ENCODE measurements around the gene UBN2. TPM values are rescaled to one million over a fixed set of nuclear protein-coding genes. Genes with fewer than 3 reads are reported as not detected.

The UBN2 gene
- 39.4 and 40.1 TPM in 2 replicates for total RNA-seq (2013; cell fraction: nucleolus; rRNA removed)
- 2.8 and 3.4 TPM in 2 replicates for total RNA-seq (2014; rRNA removed)
- 4.0 and 4.3 TPM in 2 replicates for total RNA-seq (2014; rRNA removed; fragmentation: Illumina TruSeq; extraction: Trizol)
- total RNA-seq (2021), result 5.3 and 8.5 TPM in 2 replicates
- polyA plus RNA-seq (2011; ENCODE audit: low read depth), result 1.4 TPM
- polyA plus RNA-seq (2011; rRNA removed), result 4.9 and 7.0 TPM in 2 replicates
- polyA plus RNA-seq (2011; cell fraction: cytosol; rRNA removed), result 1.6 and 1.9 TPM in 2 replicates
- 7.2 and 7.9 TPM in 2 replicates for polyA plus RNA-seq (2011; cell fraction: nucleus; rRNA removed)
- polyA plus RNA-seq (2012), result 2.4 TPM in 2 replicates
- polyA plus RNA-seq (2014; fragmentation: Illumina TruSeq; extraction: Trizol), result 3.6 and 4.2 TPM in 2 replicates
- polyA plus RNA-seq (2014; fragmentation: Nextera tagmentation; extraction: Ambion mirVana), result under 1 TPM; 0.27 to 0.37 TPM
- polyA plus RNA-seq (2014; rRNA removed), result 1.9 and 2.2 TPM in 2 replicates
- under 1 TPM; 0.60 to 0.74 TPM for polyA plus RNA-seq (2016; fragmentation: Nextera tagmentation; extraction: Ambion mirVana)
- 6.5 and 7.5 TPM in 2 replicates for polyA minus RNA-seq (2011; rRNA and poly(A)+ RNA removed)
- 1.6 and 3.1 TPM in 2 replicates for polyA minus RNA-seq (2011; cell fraction: cytosol; rRNA and poly(A)+ RNA removed)
- 5.7 and 9.5 TPM in 2 replicates for polyA minus RNA-seq (2011; cell fraction: nucleus; rRNA and poly(A)+ RNA removed)
- Bru-seq, nascent RNA, result percentile 74 among the genes with signal in this experiment
- percentile 78 among the genes with signal in this experiment for BruChase-seq, experiment 1, labeled RNA remaining after a 6-hour chase
- BruChase-seq, experiment 2, labeled RNA remaining after a 2-hour chase, result percentile 86 among the genes with signal in this experiment
- long read RNA-seq, experiment 1, partial matches to known transcripts, result 0 of 1 reads
- long read RNA-seq, experiment 1, other reads (novel, unspliced or antisense), result 1 of 1 reads
- long read RNA-seq, experiment 2, partial matches to known transcripts, result 1 of 3 reads
- long read RNA-seq, experiment 2, other reads (novel, unspliced or antisense), result 2 of 3 reads

GRCh38 chr7:139230774-139231512 lies at the start of gene UBN2:
Gene UBN2, plus strand, starts transcription at chr7:139231237. Its CDS starts 248 bp downstream, at chr7:139231485.
- Histone ChIP-seq H3K4me1 (ENCODE audit: control insufficient read depth, insufficient read depth, low read length) (no peaks in the 10 kb centered on the region), H3K4me3 (peak within 1 kb of the TSS; percentile 100), H4K20me1 (ENCODE audit: control insufficient read depth, insufficient read depth) (no peaks in the 10 kb centered on the region), H2AFZ (ENCODE audit: control insufficient read depth, low read depth, low read length) (peak within 1 kb of the TSS; percentile 98), H3K9ac (ENCODE audit: control insufficient read depth, insufficient read depth, low read length) (peak within 1 kb of the TSS; percentile 78), H3K79me2 (ENCODE audit: control insufficient read depth, insufficient read depth, low read length) (peaks cover 5% of the 10 kb centered on the region), H3K27ac (ENCODE audit: control insufficient read depth, insufficient read depth) (peak within 1 kb of the TSS; percentile 74), H3K27me3 (replicated peaks in 1 of 2; ENCODE audit: control insufficient read depth in 2 of 2, insufficient read depth in 2 of 2, low read length in 1 of 2) (no peaks in the 10 kb centered on the region), H3K4me2 (ENCODE audit: control insufficient read depth, insufficient read depth) (peak within 1 kb of the TSS; percentile 94), H3K9me3 (replicated peaks; ENCODE audit: control insufficient read depth, insufficient read depth, low read length) (no peaks in the 10 kb centered on the region), H3K36me3 (ENCODE audit: control insufficient read depth in 2 of 2, insufficient read depth in 2 of 2, low read length in 1 of 2) (no peaks in the 10 kb centered on the region)
- POLR2A ChIA-PET, result interaction anchor here (0.8 to 1.4 kb wide), 2 partner anchors 109 to 112 kb away, joined by 4 read pairs; no protein-coding TSS in a partner anchor
- SMC1A ChIA-PET (ENCODE audit: uncharacterized antibody, unreplicated experiment), result interaction anchor here (0.9 to 1.1 kb wide), 2 partner anchors 112 to 127 kb away, joined by 3 to 4 read pairs; no protein-coding TSS in a partner anchor
- ATAC-seq (peak; percentile 92), DNase-seq (ENCODE audit: low read depth, low spot score) (peak; percentile 96), FAIRE-seq (peak; percentile 93)
- RAD21 ChIA-PET (ENCODE audit: unreplicated experiment), result interaction anchor here (0.9 to 1.5 kb wide), 2 partner anchors 126 to 136 kb away, joined by 3 read pairs; no protein-coding TSS in a partner anchor
- intact Hi-C loops (cut with micrococcal nuclease; ENCODE audit: unreplicated experiment) (loop anchor here (1.0 to 5.0 kb wide), 2 partner anchors 99 to 122 kb away; partner anchors contain the start of gene ZC3HAV1), in situ Hi-C loops (cut with MboI) (no loop called here)
- WGBS (ENCODE audit: insufficient coverage, insufficient replicate concordance, low lambda C conversion rate, missing lambda C conversion rate), result under 1% methylated on average over 63 of the region's 63 CpGs
- no TSS peak for BruUV-seq (replicated peaks)
- CTCF ChIA-PET, result interaction anchor here (1.9 kb wide), 1 partner anchor 108 kb away, joined by 4 read pairs; no protein-coding TSS in a partner anchor
- peak; percentile 63; the same call in 1 of the 2 replicates for TF ChIP-seq TBL1XR1 (IDR thresholded peaks at IDR 0.05; ENCODE audit: low read depth, low read length)
- peak; percentile 96 for TF ChIP-seq NRF1 (conservative IDR thresholded peaks at IDR 0.05; ENCODE audit: low read depth, low read length)
- TF ChIP-seq RELA (IDR thresholded peaks at IDR 0.05; ENCODE audit: borderline replicate concordance, partially characterized antibody), result peak; percentile 7
- peak; percentile 48 for TF ChIP-seq SKIL (IDR thresholded peaks at IDR 0.05; ENCODE audit: low read depth, poor library complexity, severe bottlenecking)
- no peak for TF ChIP-seq CEBPZ (IDR thresholded peaks at IDR 0.05; ENCODE audit: low read depth, low read length)
- peak; percentile 86 for TF ChIP-seq RELB (IDR thresholded peaks at IDR 0.05; ENCODE audit: low read depth)
- peak; percentile 82 for TF ChIP-seq POLR2AphosphoS2 (IDR thresholded peaks at IDR 0.05; ENCODE audit: low read depth, low read length)
- TF ChIP-seq CBX5 (IDR thresholded peaks at IDR 0.05; ENCODE audit: low read depth), result no peak
- TF ChIP-seq POLR2A (IDR thresholded peaks at IDR 0.05; ENCODE audit: low read depth, low read length), result peak; percentile 90
- peak; percentile 95 for TF ChIP-seq SIN3A (IDR thresholded peaks at IDR 0.05; ENCODE audit: low read depth, low read length)
- TF ChIP-seq SRF (IDR thresholded peaks at IDR 0.05; ENCODE audit: low read depth in 2 of 2, low read length in 2 of 2), result no peak
